ENCODE measurements around the gene HDHD3.

The HDHD3 gene

GRCh38 chr9:113417370-113417769 lies 40.6 kb upstream of the HDHD3 start:
- Histone ChIP-seq H3K9me2 (replicated peaks; ENCODE audit: insufficient read depth, low read length) (no peaks in the 10 kb centered on the region), H3K27me3 (replicated peaks; ENCODE audit: insufficient read depth, low read length) (no peaks in the 10 kb centered on the region), H3K4me1 (ENCODE audit: low read length) (peaks cover 16% of the 10 kb centered on the region), H3K79me2 (ENCODE audit: low read length) (no peaks in the 10 kb centered on the region), H3K9me3 (replicated peaks; ENCODE audit: insufficient read depth, low read length) (no peaks in the 10 kb centered on the region), H3K9ac (ENCODE audit: low read length) (no peak overlapping the region), H3K27ac (ENCODE audit: low read length) (no peak overlapping the region), H3F3A (ENCODE audit: insufficient read depth, low read length) (peaks cover 8% of the 10 kb centered on the region; the same call in 1 of the 2 replicates), H2AFZ (ENCODE audit: low read length) (no peak overlapping the region), H3K4me3 (ENCODE audit: low read length) (no peak overlapping the region), H3K36me3 (replicated peaks; ENCODE audit: insufficient read depth, low read length) (no peaks in the 10 kb centered on the region), H3K4me2 (ENCODE audit: low read depth, low read length) (no peak overlapping the region), H4K20me1 (ENCODE audit: insufficient read depth, low read length) (no peaks in the 10 kb centered on the region)
- no peak for DNase-seq
- TF ChIP-seq EZH2 (optimal IDR thresholded peaks at IDR 0.05; ENCODE audit: low read depth, low read length) (no peak), CTCF (IDR thresholded peaks at IDR 0.05; ENCODE audit: low read length) (no peak), EZH2phosphoT487 (IDR thresholded peaks at IDR 0.05; ENCODE audit: low read length) (no peak)

- Histone ChIP-seq H3K9me2 (replicated peaks; ENCODE audit: insufficient read depth, low read length) (no peaks in the 10 kb centered on the region), H2AFZ (ENCODE audit: low read length) (peak overlapping the region; percentile 44), H3K79me2 (ENCODE audit: low read length) (no peaks in the 10 kb centered on the region), H3K4me2 (ENCODE audit: low read depth, low read length) (peak overlapping the region; percentile 36), H4K20me1 (ENCODE audit: insufficient read depth, low read length) (no peaks in the 10 kb centered on the region), H3K4me3 (ENCODE audit: low read length) (no peak overlapping the region), H3K9me3 (replicated peaks; ENCODE audit: insufficient read depth, low read length) (no peaks in the 10 kb centered on the region), H3K27ac (ENCODE audit: low read length) (peak overlapping the region; percentile 73; the same call in 1 of the 2 replicates), H3F3A (ENCODE audit: insufficient read depth, low read length) (peaks cover 8% of the 10 kb centered on the region; the same call in 1 of the 2 replicates), H3K4me1 (ENCODE audit: low read length) (peaks cover 16% of the 10 kb centered on the region), H3K27me3 (replicated peaks; ENCODE audit: insufficient read depth, low read length) (no peaks in the 10 kb centered on the region), H3K9ac (ENCODE audit: low read length) (peak overlapping the region; percentile 25; the same call in 1 of the 2 replicates), H3K36me3 (replicated peaks; ENCODE audit: insufficient read depth, low read length) (no peaks in the 10 kb centered on the region)
- TF ChIP-seq EZH2phosphoT487 (IDR thresholded peaks at IDR 0.05; ENCODE audit: low read length), result no peak
- TF ChIP-seq CTCF (IDR thresholded peaks at IDR 0.05; ENCODE audit: low read length), result no peak
- no peak for TF ChIP-seq EZH2 (optimal IDR thresholded peaks at IDR 0.05; ENCODE audit: low read depth, low read length)
- peak; percentile 54 for DNase-seq
Observed at GRCh38 chr9:113416149-113416721, 39.4 kb upstream of the HDHD3 start.

GRCh38 chr9:113410207-113410864 lies 33.5 kb upstream of the HDHD3 start, which contains the start of the genes C9orf43 and POLE3:
Gene C9orf43 (plus strand): TSS chr9:113410747. CDS start chr9:113413494, 2,747 bp downstream.
Gene POLE3 (minus strand): TSS chr9:113410675. CDS start chr9:113410293, 382 bp downstream.
- H3K9me3 ChIP-seq (replicated peaks; ENCODE audit: insufficient read depth, low read length), result no peaks in the 10 kb centered on the region
- TF ChIP-seq EZH2phosphoT487 (IDR thresholded peaks at IDR 0.05; ENCODE audit: low read length) (no peak), EZH2 (optimal IDR thresholded peaks at IDR 0.05; ENCODE audit: low read depth, low read length) (no peak), CTCF (IDR thresholded peaks at IDR 0.05; ENCODE audit: low read length) (no peak)

More at GRCh38 chr9:113410207-113410864, 33.5 kb upstream of the HDHD3 start, which contains the start of the genes C9orf43 and POLE3:
- Histone ChIP-seq H3K4me2 (ENCODE audit: low read depth, low read length) (peak within 1 kb of the TSS; percentile 100), H3K9me2 (replicated peaks; ENCODE audit: insufficient read depth, low read length) (no peaks in the 10 kb centered on the region), H3K36me3 (replicated peaks; ENCODE audit: insufficient read depth, low read length) (peaks cover 3% of the 10 kb centered on the region; the same call in 1 of the 2 replicates), H3F3A (ENCODE audit: insufficient read depth, low read length) (peaks cover 39% of the 10 kb centered on the region), H4K20me1 (ENCODE audit: insufficient read depth, low read length) (no peaks in the 10 kb centered on the region), H3K27me3 (replicated peaks; ENCODE audit: insufficient read depth, low read length) (no peaks in the 10 kb centered on the region), H3K4me1 (ENCODE audit: low read length) (peaks cover 29% of the 10 kb centered on the region), H3K79me2 (ENCODE audit: low read length) (peaks cover 28% of the 10 kb centered on the region), H3K9ac (ENCODE audit: low read length) (peak within 1 kb of the TSS; percentile 98), H2AFZ (ENCODE audit: low read length) (peak within 1 kb of the TSS; percentile 89), H3K4me3 (ENCODE audit: low read length) (peak within 1 kb of the TSS; percentile 99), H3K27ac (ENCODE audit: low read length) (peak within 1 kb of the TSS; percentile 96)
- peak; percentile 96 for DNase-seq

Data from MM.1S (cell line).